Mesodermal cell (in vitro differentiated cells): ENCODE data around the gene PFDN2.

Experiments used
- H3K27ac ChIP-seq: 2 replicates; pipeline ENCODE4 v1.7.0; 2013; ENCODE audit warnings: mild to moderate bottlenecking, low read depth, low read length, moderate library complexity; ENCODE audit not compliant: severe bottlenecking
- H3K36me3 ChIP-seq: 2 replicates; pipeline ENCODE4 v1.7.1; 2013; ENCODE audit warnings: mild to moderate bottlenecking, low read length, moderate library complexity; ENCODE audit not compliant: control insufficient read depth, insufficient read depth
- H3K4me1 ChIP-seq: one replicate; pipeline ENCODE4 v1.7.1; 2013; ENCODE audit warnings: mild to moderate bottlenecking, low read length; ENCODE audit not compliant: insufficient read depth, control insufficient read depth, poor library complexity, severe bottlenecking
- H3K4me3 ChIP-seq: 2 replicates; pipeline ENCODE4 v1.7.0; 2013; ENCODE audit warnings: low read length, control low read depth, mild to moderate bottlenecking; ENCODE audit not compliant: insufficient read depth, poor library complexity, severe bottlenecking; ENCODE audit errors: extremely low read depth
- H3K9me3 ChIP-seq: 2 replicates; pipeline ENCODE4 v1.7.1; 2013; ENCODE audit warnings: mild to moderate bottlenecking, low read length, moderate library complexity; ENCODE audit not compliant: control insufficient read depth
- WGBS, 2 experiments: methylation state at CpG; one replicate each; pipeline ENCODE4 v1.1.5; 2013; ENCODE audit warnings: missing lambda C conversion rate in 2 of 2; ENCODE audit not compliant: insufficient coverage in 2 of 2; 5-methylcytosine and 5-hydroxymethylcytosine counted together

PFDN2 gene

GRCh38 chr1:161089938-161090337 lies 27.9 kb downstream of the PFDN2 start:
- Histone ChIP-seq H3K4me3 (no peak overlapping the region), H3K27ac (no peak overlapping the region), H3K9me3 (no peaks in the 10 kb centered on the region), H3K36me3 (no peaks in the 10 kb centered on the region), H3K4me1 (peaks cover 23% of the 10 kb centered on the region)
- 95 to 100% methylated on average over 2 to 4 of the region's 5 CpGs for WGBS, 2 experiments

GRCh38 chr1:161089251-161089924 lies 28.4 kb downstream of the PFDN2 start, which contains the start of gene NECTIN4:
TSS of gene NECTIN4 (minus strand) at chr1:161089558. CDS start at chr1:161089296, 262 bp downstream.
- peaks cover 28% of the 10 kb centered on the region for H3K4me1 ChIP-seq
- H3K27ac ChIP-seq = no peak within 1 kb of the TSS
- H3K9me3 ChIP-seq = no peaks in the 10 kb centered on the region
- 83 to 90% methylated on average over 16 to 21 of the region's 22 CpGs for WGBS, 2 experiments
- H3K4me3 ChIP-seq = no peak within 1 kb of the TSS
- H3K36me3 ChIP-seq = no peaks in the 10 kb centered on the region

DNA sequence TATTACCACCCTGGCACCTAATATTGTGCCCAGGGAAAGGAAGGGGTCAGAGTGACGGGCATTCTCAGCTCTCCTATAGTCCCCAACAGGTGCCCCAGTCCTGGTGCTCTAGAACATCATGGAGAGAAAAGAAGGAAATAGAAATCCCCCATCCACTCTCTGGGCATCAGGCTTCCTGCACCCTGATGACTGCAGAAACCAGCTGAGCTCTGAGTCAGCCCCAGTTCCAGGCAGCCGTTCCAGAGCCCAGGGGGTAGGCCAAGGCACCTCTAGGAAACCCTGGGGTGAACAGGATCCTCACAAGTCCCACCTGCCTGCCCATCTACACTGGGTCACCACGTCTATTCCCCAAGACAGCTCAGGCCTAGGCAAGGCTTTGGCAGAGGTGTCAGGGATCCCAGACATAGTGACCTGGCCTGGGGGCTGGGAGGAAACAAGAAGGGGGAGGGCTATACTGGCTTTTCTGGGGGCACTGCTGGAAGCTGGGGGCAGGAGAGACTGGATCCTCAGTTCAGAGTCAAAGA lies 29.2 kb downstream of the PFDN2 start:
- Histone ChIP-seq H3K4me1 (peaks cover 36% of the 10 kb centered on the region), H3K4me3 (no peak overlapping the region), H3K36me3 (no peaks in the 10 kb centered on the region), H3K27ac (no peak overlapping the region), H3K9me3 (no peaks in the 10 kb centered on the region)
- WGBS, 2 experiments = 78 to 100% methylated on average over 1 of the region's 3 CpGs

- Histone ChIP-seq H3K4me3 (no peak overlapping the region), H3K36me3 (no peaks in the 10 kb centered on the region), H3K27ac (no peak overlapping the region), H3K9me3 (no peaks in the 10 kb centered on the region), H3K4me1 (peaks cover 32% of the 10 kb centered on the region)
- 60 to 80% methylated on average over 1 to 4 of the region's 4 CpGs for WGBS, 2 experiments
These were observed 31.4 kb downstream of the PFDN2 start for GRCh38 chr1:161086457-161086856.

DNA sequence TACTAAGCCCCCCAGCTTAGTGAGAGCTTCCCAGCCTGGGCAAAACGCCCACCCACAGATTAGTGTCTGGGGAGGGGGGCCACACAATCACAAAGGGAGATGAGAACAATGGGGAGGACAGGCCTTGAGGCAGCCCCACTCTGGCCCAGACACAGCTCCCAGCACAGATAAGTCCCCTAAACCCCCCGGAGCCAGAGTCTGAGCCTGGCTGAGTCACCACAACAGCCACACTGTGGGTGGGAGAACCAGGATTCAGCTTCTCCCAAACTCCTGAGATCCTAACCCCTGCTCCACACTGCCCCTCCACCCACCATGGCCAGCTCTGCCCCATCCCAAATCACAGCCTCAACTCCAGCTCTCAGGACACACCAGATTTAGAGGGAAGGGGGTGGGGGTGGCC lies 32.7 kb downstream of the PFDN2 start:
- H3K36me3 ChIP-seq = no peaks in the 10 kb centered on the region
- peaks cover 42% of the 10 kb centered on the region for H3K4me1 ChIP-seq
- WGBS, 2 experiments = 45 to 50% methylated on average over 1 to 2 of the region's 2 CpGs
- no peaks in the 10 kb centered on the region for H3K9me3 ChIP-seq
- peak overlapping the region; percentile 66 for H3K27ac ChIP-seq
- H3K4me3 ChIP-seq = no peak overlapping the region

DNA sequence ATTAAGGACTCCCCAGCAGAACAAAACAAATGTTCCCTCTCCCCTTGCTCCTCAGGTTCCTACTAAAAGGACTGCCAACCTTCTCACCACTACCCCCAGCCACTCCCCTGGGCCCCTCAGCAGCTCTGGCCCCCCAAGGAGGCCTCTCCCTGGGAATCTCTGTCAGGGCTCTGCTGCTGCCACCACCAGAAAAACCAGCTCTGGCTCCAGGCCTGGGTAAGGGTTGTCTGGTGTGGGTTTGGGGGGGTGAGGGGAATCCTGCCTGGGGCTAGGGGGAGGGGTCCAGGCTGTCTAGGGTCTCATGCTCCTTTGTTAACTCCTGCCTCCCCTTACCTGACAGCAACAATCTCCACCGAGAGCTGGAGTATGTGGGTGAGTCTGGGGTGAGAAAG lies 33.2 kb downstream of the PFDN2 start:
- WGBS, 2 experiments = no CpG with 5 or more reads among the region's 1 CpG
- Histone ChIP-seq H3K36me3 (no peaks in the 10 kb centered on the region), H3K27ac (peak overlapping the region; percentile 66), H3K4me3 (no peak overlapping the region), H3K4me1 (peaks cover 42% of the 10 kb centered on the region), H3K9me3 (no peaks in the 10 kb centered on the region)

DNA sequence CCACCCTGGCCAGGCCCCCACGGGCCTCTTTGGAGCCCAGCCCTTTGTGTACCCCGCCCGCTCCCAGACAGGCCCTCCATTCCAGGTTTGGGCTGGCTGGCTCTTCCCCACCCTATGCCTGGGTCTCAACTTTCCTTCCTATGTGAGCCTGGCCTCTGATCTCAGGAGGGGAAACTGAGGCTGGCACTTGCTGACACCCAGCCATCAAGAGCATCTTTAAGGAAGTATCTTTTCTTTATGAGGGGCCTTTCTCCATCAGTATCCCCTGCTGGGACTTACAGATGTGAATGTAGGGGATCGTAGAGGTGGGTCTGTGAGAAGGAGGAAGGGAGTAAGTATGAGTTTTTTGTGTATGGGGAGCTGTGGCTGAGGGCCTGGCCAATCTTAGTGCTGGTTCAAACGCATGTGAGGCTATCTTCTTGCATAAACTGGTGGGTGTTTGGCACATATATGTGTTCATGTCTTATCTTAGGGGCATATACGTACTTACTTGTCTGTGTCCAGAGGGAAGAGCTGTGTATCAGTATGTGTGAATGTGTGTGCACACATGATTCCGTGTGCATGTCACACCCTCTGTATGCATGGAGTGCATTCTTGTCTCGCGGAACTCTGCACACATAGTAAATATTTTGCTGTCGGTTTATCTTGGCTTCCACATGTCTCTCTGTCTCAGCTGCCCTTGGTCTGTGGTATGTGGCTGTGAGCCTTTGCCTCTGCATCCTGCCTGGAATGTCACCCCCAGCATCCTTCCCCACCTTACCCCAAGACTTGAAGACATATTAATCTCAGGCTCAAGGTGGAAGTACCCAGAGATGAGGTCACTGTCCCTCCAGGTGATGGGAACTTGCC lies 33.9 kb downstream of the PFDN2 start:
- Histone ChIP-seq H3K9me3 (no peaks in the 10 kb centered on the region), H3K27ac (peak overlapping the region; percentile 89), H3K4me3 (no peak overlapping the region), H3K4me1 (peaks cover 42% of the 10 kb centered on the region), H3K36me3 (no peaks in the 10 kb centered on the region)
- WGBS, 2 experiments = 90 to 96% methylated on average over 8 to 10 of the region's 10 CpGs

- 66 to 69% methylated on average over 6 of the region's 8 CpGs for WGBS, 2 experiments
- H3K9me3 ChIP-seq = no peaks in the 10 kb centered on the region
- H3K4me1 ChIP-seq = peaks cover 42% of the 10 kb centered on the region
- no peaks in the 10 kb centered on the region for H3K36me3 ChIP-seq
- peak overlapping the region; percentile 89 for H3K27ac ChIP-seq
- no peak overlapping the region for H3K4me3 ChIP-seq
These were observed 34.7 kb downstream of the PFDN2 start for GRCh38 chr1:161082996-161083747.

GRCh38 chr1:161082483-161082882 lies 35.4 kb downstream of the PFDN2 start:
- Histone ChIP-seq H3K4me1 (peaks cover 42% of the 10 kb centered on the region), H3K4me3 (no peak overlapping the region), H3K9me3 (no peaks in the 10 kb centered on the region), H3K36me3 (no peaks in the 10 kb centered on the region), H3K27ac (peak overlapping the region; percentile 5)
- WGBS, 2 experiments = 83 to 92% methylated on average over 1 of the region's 2 CpGs

- Histone ChIP-seq H3K4me3 (no peak overlapping the region), H3K9me3 (no peaks in the 10 kb centered on the region), H3K4me1 (peaks cover 41% of the 10 kb centered on the region), H3K36me3 (no peaks in the 10 kb centered on the region), H3K27ac (no peak overlapping the region)
- WGBS, 2 experiments = 69 to 80% methylated on average over 5 of the region's 5 CpGs
These were observed 36.3 kb downstream of the PFDN2 start for GRCh38 chr1:161081519-161081918.
